ENCODE results near the gene GET4.
"Not testable (repeated sequence)": the region's sequence is repeated elsewhere in the genome, so short reads cannot be mapped to it uniquely, and the experiment has no call there.

GET4 gene

GRCh38 chr7:845731-846130 is 30.6 kb upstream of the GET4 start:
- DNase-seq, result no peak

GRCh38 chr7:846958-847650 is 29.2 kb upstream of the GET4 start:
- not testable (repeated sequence) for DNase-seq

GRCh38 chr7:847728-848127 is 28.6 kb upstream of the GET4 start:
- not testable (repeated sequence) for DNase-seq

GRCh38 chr7:849145-849544 is 27.2 kb upstream of the GET4 start:
- DNase-seq, result no peak

DNA sequence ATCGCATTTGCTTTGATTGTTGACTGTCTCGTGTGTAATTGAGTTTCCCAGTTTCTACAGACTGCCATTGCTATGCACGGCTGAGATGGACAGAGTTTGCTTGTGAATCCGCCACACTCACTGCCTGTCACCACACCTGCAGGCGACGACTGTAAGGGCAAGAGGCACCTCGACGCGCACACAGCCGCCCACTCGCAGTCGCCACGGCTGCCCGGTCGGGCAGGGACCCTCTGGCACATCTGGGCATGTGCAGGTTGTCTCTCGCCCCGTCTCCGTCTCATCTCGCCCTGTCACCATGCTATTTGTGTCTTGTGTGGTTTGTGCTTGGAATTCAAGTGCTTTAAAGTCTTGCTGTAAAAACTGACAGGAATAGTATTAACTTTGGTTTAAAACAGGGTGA is 26.6 kb upstream of the GET4 start:
- DNase-seq, result no peak

DNA sequence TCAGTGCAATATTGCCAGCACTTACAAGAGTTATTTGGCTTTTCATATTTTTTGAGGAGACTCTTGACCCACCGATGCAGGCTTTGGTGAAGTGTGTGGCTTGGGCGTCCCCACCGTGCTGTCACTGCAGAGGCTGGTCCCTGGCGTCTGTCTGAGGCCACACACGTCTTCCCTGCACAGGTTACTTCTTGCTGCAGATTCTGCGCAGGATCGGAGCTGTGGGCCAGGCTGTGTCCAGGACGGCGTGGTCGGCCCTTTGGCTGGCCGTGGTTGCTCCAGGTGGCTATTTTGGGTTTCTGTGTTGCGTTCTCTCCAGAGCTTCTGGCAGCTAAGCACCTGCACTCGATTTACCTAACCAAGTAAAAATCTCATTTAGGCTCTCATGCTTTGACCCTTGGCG is 25.1 kb upstream of the GET4 start:
- no peak for DNase-seq

DNA sequence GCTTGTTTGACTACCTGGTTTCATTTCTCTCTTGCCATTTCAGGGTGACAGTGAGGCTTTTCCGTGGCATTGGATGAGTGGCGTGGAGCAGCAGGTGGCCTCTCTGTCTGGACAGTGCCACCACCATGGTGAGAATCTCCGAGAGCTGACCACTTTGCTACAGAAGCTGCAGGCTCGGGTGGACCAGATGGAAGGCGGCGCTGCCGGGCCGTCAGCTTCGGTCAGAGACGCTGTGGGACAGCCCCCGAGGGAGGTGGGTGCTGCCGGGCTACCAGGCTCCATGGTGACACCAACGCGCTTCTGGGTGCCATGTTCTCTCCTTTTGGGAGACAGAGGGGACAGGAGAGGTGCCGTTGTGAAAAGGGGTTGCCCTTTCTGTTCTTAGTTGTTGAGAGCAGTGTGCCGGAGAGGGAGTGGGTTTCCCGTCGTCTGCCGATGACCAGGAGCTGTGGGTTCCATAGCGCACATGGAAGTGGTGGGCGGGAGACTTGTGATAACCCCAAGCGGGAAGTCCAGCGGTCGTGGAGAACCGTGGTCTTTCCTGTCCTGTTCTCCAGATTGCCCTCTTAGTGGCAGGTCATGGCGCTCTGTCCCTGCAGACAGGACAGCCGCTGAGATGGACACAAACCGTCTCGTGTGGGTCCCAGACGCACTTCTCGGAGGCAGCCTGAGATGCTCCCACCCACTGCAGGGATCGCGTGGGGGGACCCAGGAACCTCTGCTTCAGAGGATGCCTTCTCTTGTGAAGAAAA is 22.8 kb upstream of the GET4 start:
- no peak for DNase-seq

DNA sequence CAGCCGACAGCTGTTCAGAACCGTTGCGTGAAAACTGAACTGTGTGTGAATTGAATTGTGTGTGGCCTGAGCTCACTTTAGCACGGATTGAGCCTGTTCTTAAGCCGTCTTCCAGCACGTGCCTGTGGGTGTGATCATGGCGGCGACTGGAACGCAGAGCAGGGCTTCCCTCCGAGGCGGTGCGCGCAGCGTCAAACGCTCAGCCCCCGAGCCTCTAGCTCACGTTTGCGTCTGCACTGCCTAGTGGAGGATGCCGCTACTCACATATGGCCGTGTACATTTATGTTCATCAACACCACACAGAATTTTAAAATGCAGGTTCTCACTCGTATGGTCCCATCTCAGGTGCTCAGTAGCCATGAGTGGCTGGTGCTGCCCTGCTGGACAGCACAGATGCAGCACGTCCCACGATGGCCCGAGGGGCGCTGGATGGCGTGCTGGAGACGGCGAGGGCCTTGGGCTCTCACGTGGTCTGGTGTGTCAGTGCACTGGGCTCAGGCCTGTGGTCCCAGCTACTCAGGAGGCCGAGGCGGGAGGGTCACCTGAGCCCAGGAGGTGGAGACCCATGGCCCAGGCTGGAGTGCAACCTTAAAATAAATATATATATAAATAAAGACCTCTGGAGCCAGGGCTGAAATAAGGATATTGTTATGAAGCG is 22.1 kb upstream of the GET4 start:
- no peak for DNase-seq

DNA sequence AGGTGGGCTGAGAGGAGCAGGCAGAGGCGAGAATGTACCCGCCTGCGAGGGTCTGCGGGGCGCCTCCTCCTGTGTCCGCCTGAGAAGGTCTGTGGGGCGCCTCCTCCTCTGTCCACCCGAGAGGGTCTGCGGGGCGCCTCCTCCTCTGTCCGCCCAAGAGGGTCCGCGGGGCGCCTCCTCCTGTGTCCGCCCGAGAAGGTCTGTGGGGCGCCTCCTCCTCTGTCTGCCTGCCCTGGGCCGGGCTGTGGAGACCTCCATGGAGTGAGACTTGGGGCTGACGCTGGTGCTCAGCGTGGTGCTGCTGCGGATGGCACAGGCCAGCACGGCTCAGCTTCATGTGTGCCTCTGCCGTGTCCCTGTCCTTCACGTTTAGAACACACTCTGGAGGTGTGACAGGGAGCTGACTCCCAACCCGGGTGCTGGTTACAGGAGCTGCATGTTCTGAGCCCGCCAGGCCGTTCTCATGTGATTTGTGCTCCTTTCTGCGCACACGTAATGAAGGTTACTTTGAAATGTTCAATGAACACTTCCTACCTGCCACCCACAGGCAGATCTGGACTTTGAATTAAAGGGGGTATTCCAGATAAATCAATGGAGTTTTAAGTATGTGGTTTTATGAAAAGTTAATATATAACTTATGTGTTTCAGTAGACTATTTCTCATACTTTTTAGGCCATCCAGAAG is 20.5 kb upstream of the GET4 start:
- DNase-seq, result no peak

- DNase-seq, result no peak
Observed at GRCh38 chr7:856444-857095, 19.8 kb upstream of the GET4 start.

DNA sequence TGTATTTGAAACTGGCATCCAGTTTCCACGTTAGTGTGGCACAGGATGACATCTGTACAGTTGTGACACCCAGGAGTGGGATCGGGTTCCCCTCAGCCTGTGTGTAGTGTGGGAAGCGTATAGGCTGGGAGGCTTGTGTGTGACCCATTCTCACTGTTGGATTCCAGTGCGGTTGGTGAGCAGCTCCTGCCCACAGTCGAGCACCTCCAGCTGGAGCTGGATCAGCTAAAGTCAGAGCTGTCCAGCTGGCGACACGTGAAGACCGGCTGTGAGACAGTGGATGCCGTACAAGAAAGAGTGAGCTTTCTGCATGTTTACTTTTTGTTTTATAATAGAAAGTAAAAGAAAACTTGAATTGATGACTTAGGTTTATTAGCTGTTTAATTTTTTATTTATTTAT is 18.7 kb upstream of the GET4 start:
- no peak for DNase-seq

GRCh38 chr7:859359-860030 is 16.9 kb upstream of the GET4 start:
- no peak for DNase-seq

DNA sequence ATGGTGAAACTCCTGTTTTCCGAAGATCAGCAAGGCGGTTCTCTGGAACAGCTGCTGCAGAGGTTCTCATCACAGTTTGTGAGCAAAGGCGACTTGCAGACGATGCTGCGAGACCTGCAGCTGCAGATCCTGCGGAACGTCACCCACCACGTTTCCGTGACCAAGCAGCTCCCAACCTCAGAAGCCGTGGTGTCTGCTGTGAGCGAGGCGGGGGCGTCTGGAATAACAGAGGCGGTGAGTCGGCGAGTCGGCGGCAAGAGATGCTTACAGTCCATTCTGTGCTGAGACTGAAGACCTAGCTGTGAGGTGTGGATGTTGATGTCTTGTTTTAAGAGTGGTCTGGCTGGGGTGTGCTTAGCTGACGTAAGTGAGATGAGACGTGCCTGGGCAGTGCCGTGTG is 16.2 kb upstream of the GET4 start:
- no peak for DNase-seq

GRCh38 chr7:861222-861621 is 15.1 kb upstream of the GET4 start:
- no peak for DNase-seq

DNA sequence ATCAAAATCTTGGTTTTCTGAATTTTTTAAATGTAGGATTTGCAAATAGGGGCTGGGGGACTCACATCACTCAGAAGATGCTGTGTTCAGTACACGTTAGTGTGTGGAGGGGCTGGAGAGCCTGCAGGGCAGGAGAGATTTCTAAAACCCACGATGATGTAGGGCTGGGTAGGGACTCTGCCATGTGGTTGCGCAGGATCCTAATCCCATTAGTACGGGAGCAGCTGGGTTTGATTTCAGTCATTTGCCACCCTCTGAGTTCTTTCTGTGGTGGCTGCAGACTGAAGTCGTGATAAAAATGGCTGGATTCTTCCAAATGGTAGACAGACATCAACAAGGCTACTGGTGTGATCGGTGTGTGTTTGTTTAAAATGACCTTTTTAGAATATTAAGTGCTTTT is 14.2 kb upstream of the GET4 start:
- no peak for DNase-seq

DNA sequence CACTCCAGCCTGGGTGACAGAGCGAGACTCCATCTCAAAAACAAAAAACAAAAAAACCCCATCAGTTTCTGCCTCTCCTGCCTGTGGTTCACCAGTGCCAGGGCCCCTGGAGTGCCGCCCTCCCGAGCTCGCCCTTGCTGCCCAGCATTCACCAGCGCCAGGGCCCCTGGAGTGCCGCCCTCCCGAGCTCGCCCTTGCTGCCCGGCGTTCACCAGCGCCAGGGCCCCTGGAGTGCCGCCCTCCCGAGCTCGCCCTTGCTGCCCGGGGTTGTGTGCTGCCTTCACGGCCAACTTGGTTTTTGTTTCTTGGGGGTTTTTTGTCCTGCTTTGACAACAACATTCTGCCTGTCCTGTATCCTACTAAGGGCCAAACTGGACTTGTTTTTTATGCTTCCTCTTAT is 13.2 kb upstream of the GET4 start:
- DNase-seq, result no peak

DNA sequence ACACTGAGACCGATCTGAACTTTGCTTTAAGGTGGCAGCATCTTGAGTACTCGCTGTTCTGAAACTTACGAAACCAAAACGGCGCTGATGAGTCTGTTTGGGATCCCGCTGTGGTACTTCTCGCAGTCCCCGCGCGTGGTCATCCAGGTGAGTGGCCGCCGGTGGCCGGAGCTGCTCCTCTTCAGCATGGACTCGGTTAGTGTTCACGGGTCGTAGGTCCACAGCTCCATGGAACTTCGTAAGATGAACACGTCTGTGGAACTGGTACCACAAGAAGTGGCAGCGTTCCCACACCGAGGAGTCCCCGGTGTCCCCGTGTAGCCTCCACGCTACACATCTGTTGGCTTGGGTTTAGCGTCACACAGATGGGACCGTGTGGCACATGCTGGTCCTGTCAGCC is 10.4 kb upstream of the GET4 start:
- no peak for DNase-seq

- no peak for DNase-seq
Observed at GRCh38 chr7:867001-867405, 9.4 kb upstream of the GET4 start.

GRCh38 chr7:867406-868188 is 8.8 kb upstream of the GET4 start:
- no peak for DNase-seq

- no peak for DNase-seq
Observed at GRCh38 chr7:868189-868486, 8.2 kb upstream of the GET4 start.

DNA sequence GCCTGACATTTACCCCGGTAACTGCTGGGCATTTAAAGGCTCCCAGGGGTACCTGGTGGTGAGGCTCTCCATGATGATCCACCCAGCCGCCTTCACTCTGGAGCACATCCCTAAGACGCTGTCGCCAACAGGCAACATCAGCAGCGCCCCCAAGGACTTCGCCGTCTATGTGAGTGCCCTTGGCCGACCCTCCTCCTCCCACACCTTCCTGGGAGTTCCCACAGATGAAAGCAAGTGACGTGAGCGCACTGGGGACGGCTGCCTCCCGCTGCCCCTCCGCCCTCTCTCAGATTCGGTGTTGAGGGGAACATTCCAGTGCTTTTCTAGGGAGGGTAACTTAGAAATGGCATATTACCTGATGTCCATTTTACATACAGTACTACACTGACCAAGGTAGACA is 7.0 kb upstream of the GET4 start:
- DNase-seq, result no peak

Measured in suppressor macrophage (primary cell).